GM12801 (cell line): ENCODE results near the gene SLC41A3.

ENCODE experiments used
- CTCF ChIP-seq: IDR thresholded peaks from one replicate; pipeline ENCODE4 v1.5.1; 2011; ENCODE audit warnings: control low read depth; ENCODE audit not compliant: insufficient read length; ENCODE audit errors: extremely low read depth

The SLC41A3 gene

DNA sequence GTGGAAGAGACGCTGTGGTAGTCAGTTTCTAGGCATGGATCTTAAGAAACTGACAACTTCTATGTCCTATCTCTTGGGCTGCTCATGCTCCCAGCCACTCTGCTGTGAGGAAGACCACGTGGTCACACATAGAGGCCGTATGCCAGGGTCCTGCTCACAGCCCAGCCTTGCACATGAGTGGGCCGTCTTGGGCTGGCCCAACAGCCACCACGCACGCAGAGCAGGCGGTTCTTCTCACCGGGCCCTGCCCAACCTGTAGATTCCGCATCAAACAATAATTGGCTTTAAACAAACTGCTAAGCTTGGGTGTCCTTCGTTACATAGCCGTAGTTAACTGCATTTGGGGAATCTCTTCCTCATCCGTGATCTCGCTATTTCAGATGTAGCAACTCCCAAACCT lies 26.0 kb downstream of the SLC41A3 start:
- no peak for TF ChIP-seq CTCF

GRCh38 chr3:126057501-126057819 lies 26.5 kb downstream of the SLC41A3 start:
- TF ChIP-seq CTCF: no peak

GRCh38 chr3:126056681-126057500 lies 27.0 kb downstream of the SLC41A3 start:
- no peak for TF ChIP-seq CTCF

DNA sequence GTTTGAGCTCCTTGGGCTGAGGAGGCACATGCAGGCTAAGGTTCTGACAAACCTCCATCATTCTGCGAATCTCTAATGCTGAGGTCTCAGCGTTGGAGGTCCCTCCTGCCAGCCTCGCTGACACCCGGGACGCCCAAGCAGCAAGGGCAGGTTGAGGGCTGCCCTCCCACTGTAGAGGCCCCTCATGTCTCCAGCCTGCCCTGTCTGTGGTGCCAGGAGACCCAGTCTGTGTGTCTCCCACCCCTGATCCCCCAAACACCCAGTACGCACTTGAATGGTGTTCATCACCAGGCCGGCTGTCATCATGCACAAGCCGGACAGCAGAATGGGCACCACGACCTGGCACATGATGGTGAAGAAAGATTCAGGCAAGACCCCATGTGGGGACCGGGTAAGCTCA lies 27.8 kb downstream of the SLC41A3 start:
- no peak for TF ChIP-seq CTCF

DNA sequence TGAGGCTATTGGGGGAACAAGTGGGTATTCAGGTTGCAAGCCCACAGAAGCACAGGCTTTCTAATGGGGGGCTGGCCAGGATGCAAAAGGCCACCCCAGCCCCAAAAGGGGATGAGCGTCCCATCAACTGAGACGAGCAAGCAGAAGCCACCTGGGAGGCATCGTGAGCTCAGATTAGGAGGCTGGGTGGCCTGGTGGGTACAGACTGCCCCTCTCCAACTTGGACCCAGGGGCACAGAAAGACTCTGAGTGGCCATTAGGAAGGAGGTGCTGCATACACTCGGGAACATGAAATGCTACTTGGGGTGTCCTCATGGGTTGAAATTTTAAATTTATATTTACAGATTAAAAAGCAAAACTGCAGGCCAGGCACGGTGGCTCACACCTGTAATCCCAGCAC lies 29.1 kb downstream of the SLC41A3 start:
- no peak for TF ChIP-seq CTCF

DNA sequence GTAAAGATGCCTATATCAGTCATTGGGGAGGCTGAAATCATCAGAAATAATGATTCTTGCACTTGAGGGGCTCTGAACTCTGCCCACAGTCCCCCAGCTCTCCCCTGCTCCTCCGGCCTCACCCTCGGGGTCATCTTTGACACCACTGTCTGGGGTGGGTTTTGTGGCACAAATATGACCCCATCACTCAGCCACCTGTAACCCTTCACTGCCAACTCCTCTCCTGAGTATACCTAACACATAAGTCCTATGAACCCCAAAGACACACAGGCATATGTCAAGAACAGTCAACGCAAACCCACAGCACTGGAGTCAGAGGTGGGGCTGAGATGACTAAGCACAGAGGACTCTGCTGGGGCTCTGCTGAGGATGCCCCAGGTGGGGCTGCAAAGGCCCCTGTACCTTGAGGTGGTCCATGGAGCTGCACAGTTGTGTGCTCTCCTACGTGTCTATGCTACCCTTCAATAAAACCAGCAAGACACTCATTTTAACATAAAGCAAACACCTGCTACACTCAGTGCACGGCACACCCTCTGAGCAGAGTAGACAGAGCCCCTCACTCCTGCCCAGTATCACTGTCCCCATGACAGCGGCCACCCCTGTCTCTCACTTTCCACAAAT lies 29.9 kb downstream of the SLC41A3 start:
- TF ChIP-seq CTCF: no peak

DNA sequence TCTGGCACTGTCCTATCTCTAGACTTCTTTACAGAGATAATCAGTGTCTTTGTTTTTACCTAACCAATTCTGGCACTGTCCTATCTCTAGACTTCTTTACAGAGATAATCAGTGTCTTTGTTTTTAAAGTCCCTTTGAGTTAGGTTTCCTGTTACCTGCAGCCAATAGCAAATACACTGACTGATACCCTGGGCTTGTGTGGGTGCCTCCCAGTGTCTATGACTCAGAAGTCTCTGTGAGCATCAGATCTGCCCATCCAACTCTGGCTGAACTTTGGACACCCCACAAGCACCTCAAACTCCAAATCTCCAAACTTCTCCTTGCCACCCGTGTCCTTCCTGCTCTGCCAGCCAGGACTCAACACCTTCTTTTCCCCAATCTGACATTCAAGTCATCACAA lies 30.4 kb downstream of the SLC41A3 start:
- no peak for TF ChIP-seq CTCF
